Measurements from ENCODE around the gene IKZF3.
A peak's percentile ranks its signal among the peaks of the same experiment; 100 is the strongest.
"Not testable (repeated sequence)": the region's sequence is repeated elsewhere in the genome, so short reads cannot be mapped to it uniquely, and the experiment has no call there.

The IKZF3 gene

GRCh38 chr17:39754161-39754957, 109.8 kb downstream of the IKZF3 start:
- peak; percentile 84 for DNase-seq

GRCh38 chr17:39753514-39754160, 110.5 kb downstream of the IKZF3 start:
- DNase-seq = peak; percentile 30

GRCh38 chr17:39752241-39752881, 111.8 kb downstream of the IKZF3 start:
- DNase-seq = no peak

- DNase-seq = no peak
Observed at GRCh38 chr17:39751637-39752036, 112.5 kb downstream of the IKZF3 start.

DNA sequence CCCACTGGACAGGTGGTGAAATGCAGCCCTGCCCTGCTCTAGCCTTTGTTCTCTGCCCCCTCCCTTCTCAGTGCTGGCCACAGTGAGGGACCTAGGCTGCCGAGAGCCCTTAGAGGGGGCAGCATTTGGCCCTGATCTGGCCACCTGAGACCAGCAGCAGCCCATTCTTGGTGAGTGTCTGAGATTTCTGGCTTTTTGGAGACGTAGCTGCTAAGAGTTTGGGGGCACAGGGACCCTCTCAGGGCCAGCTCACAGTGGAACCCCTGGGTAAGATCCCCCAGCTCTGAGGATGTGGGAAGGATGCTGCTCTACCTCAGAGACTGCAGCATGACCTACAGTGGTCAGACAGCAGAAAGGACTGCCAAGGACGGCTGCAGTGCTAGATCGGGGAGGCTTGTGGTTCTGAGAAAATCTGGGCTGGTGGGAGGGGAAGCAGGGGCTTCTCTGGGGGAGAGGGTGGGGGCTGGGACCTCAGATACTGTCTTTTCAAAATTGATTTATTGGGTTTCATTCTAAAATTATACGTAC, 113.0 kb downstream of the IKZF3 start:
- DNase-seq = no peak

GRCh38 chr17:39750131-39751015, 113.7 kb downstream of the IKZF3 start:
- DNase-seq = no peak

- not testable (repeated sequence) for DNase-seq
Observed at GRCh38 chr17:39748444-39749034, 115.6 kb downstream of the IKZF3 start.

DNA sequence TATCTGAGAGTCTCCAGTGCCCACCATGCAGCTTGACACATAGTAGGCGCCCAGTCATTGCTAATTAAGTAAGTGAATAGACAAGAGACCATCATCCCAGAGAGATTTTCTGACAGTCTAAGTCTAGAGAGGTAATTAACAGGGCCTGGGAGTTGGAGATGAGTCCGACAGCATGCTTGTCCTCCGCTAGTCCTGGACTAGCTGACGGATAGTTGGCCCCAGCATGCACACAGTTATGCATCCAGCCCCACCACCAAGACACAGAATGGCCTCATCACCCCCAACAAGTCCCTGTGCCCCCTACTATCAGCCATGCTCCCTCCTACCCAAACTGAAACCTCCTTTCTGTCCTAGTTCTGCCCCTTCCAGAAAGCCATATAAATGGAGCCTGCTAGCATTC, 116.4 kb downstream of the IKZF3 start:
- no peak for DNase-seq

DNA sequence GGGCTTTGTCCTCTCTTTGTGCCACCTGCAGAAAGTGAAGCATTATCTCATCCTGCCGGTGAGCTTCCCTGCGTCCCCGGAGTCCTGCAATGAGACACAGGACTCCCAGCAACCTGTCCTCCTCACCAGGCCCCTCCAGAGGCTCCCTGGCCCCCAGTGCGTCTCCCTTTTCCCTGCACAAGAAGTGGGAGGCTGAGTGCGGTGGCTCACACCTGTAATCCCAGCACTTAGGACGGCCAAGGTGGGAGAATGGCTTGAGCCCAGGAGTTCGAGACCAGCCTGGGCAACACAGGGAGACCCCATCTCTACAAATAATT, 118.0 kb downstream of the IKZF3 start:
- no peak for DNase-seq

GRCh38 chr17:39745335-39746144, 118.6 kb downstream of the IKZF3 start:
- DNase-seq = no peak

DNA sequence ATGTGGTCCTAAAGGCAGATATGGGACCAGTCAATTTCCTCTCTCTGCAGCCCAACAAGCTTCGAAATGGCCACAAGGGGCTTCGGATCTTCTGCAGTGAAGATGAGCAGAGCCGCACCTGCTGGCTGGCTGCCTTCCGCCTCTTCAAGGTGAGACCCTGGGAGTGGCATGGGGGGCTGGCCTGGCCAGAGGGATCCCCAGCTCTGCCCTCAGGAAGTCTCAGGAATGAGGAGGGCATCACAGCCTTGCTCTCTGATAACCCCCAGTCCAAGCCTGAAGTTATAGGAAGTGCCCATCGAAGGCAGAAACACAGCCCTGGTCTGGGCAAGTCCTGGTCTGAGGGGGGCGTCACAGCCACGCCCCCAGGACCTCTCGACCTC, 119.3 kb downstream of the IKZF3 start:
- DNase-seq = no peak

DNA sequence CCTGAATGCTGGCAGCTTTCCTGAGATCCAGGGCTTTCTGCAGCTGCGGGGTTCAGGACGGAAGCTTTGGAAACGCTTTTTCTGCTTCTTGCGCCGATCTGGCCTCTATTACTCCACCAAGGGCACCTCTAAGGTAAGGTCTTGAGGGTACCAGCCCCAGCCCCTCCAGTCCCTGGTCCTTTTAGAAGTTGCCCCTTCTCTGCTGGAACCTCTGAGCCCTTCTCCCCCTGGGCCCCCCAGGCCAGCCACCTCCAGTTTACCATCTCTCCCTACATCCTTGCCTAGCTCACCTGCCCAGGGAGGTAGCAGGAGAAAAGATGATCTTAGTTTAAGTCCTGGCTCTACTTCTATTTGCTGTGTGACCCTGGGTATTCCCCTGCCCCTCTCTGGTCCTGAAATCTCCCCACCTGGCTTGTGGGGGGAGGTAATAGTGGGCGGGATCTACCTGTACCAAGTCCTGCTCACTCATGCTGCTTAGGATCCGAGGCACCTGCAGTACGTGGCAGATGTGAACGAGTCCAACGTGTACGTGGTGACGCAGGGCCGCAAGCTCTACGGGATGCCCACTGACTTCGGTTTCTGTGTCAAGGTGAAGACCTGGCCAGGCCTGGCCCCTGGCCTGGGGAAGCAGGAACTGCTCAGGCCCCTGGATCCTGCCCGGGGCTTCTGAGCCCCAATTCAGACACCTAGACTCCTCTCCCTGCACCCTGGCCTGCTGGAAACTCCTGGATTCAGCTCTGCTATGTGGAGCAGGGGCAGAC, 119.9 kb downstream of the IKZF3 start:
- no peak for DNase-seq

- DNase-seq = no peak
Observed at GRCh38 chr17:39742856-39743436, 121.2 kb downstream of the IKZF3 start.

GRCh38 chr17:39742126-39742855, 121.8 kb downstream of the IKZF3 start:
- no peak for DNase-seq

DNA sequence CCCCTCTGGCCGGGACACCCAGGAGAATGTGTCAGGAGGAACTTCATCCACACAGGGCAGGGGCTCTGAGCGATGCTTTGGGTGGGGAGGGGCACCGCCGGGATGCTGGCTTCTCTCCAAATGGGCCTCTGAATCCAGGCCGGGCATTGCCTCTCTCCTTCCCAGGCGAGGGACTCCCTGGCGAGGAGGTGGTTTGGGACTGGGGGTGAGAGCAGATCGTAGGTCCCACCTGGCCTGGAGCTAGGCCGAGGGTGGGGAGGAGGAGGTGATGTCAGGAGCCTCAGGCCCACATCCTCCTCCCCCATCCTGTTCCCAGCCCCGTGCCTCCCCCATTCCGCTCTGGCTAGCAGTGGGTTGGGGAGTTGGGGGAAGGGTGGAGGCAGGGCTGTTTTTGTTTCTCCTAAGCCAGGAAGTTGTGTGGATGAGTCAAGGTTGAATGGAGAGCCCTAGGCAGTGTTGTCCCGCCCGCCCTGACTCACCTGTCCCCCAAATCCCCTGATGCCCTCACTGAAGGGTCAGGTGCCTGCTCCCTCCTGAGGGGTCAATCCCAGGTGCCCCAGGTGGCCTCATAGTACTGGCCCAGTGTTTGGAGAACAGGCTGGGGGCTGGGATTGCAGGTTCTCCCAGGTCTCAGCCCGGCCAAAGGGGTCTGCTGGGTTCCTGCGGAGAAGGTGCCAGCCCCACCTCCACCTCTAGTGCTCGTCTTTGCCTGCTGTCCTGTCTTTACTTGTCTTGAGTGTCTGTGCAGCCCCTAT, 123.6 kb downstream of the IKZF3 start:
- DNase-seq = peak; percentile 77

- peak; percentile 44 for DNase-seq
Observed at GRCh38 chr17:39739885-39740356, 124.2 kb downstream of the IKZF3 start.

GRCh38 chr17:39738983-39739884, 124.9 kb downstream of the IKZF3 start:
- DNase-seq = peak; percentile 52

GRCh38 chr17:39738568-39738901, 125.6 kb downstream of the IKZF3 start:
- no peak for DNase-seq

Data from fibroblast of skin of right quadriceps (primary cell).